Measurements from ENCODE around the gene HJV.

- no peak for TF ChIP-seq EZH2 (IDR thresholded peaks at IDR 0.05; ENCODE audit: borderline replicate concordance, low read length)
- TF ChIP-seq CTCF (conservative IDR thresholded peaks at IDR 0.05 in 1 of 2, IDR thresholded peaks at IDR 0.05 in 1 of 2; ENCODE audit: extremely low read depth in 1 of 2, insufficient read depth in 1 of 2, low read depth in 1 of 2, low read length in 2 of 2) = no peak
Observed at GRCh38 chr1:146021050-146021445, 487 bp downstream of the HJV start.
